Measurements from ENCODE around the gene CARMIL3.

- TF ChIP-seq CTCF (IDR thresholded peaks at IDR 0.05) (no peak), EZH2 (IDR thresholded peaks at IDR 0.05) (no peak), EZH2phosphoT487 (IDR thresholded peaks at IDR 0.05) (no peak)
Measured at GRCh38 chr14:24072881-24073877, 21.4 kb downstream of the CARMIL3 start.

All from neural progenitor cell (in vitro differentiated cells).